Neutrophil (primary cell): ENCODE results near the gene PDE8B.

Experiments used
- H3K27ac ChIP-seq: fragments of 200-600 bp; sonication (generic); 2 replicates; pipeline ENCODE4 v1.5.1; 2016; ENCODE audit warnings: mild to moderate bottlenecking, moderate library complexity
- H3K27me3 ChIP-seq: fragments of 200-600 bp; sonication (generic); 2 replicates; pipeline ENCODE4 v1.6.0; 2016; ENCODE audit warnings: mild to moderate bottlenecking
- H3K36me3 ChIP-seq: fragments of 200-600 bp; sonication (generic); 2 replicates; pipeline ENCODE4 v1.5.1; 2017
- H3K4me1 ChIP-seq, 2 experiments: fragments of 200-600 bp in 1 of 2; sonication (generic) in 1 of 2; 1 replicate in 1 of 2; 2 replicates in 1 of 2; pipeline versions ENCODE4 v1.5.1 to v1.6.1; 2013 to 2016; ENCODE audit warnings: low read depth in 1 of 2, low read length in 1 of 2, mild to moderate bottlenecking in 1 of 2, moderate library complexity in 1 of 2; ENCODE audit not compliant: control insufficient read depth in 1 of 2, insufficient read depth in 1 of 2
- H3K4me3 ChIP-seq, 2 experiments: fragments of 200-600 bp in 1 of 2; sonication (generic) in 1 of 2; 1 replicate in 1 of 2; 2 replicates in 1 of 2; pipeline ENCODE4 v1.5.1; 2013 to 2016; ENCODE audit warnings: low read depth in 1 of 2, low read length in 1 of 2, mild to moderate bottlenecking in 1 of 2, moderate library complexity in 1 of 2
- H3K9me3 ChIP-seq: fragments of 200-600 bp; sonication (generic); 2 replicates; pipeline ENCODE4 v1.5.1; 2016
- CTCF ChIP-seq: fragments of 200-600 bp; sonication (generic); IDR thresholded peaks from 2 replicates; pipeline ENCODE4 v1.5.1; 2016; ENCODE audit warnings: antibody characterized with exemption

PDE8B gene

GRCh38 chr5:77280036-77280435 is 69.6 kb downstream of the PDE8B start:
- H3K27ac ChIP-seq = no peak overlapping the region
- TF ChIP-seq CTCF = no peak
- H3K9me3 ChIP-seq = no peaks in the 10 kb centered on the region
- no peaks in the 10 kb centered on the region for H3K36me3 ChIP-seq
- H3K4me1 ChIP-seq = no peaks in the 10 kb centered on the region
- H3K4me3 ChIP-seq = no peak overlapping the region
- no peaks in the 10 kb centered on the region for H3K27me3 ChIP-seq

- H3K27ac ChIP-seq = no peak overlapping the region
- H3K4me3 ChIP-seq = no peak overlapping the region
- no peak for TF ChIP-seq CTCF
- no peaks in the 10 kb centered on the region for H3K4me1 ChIP-seq
- no peaks in the 10 kb centered on the region for H3K36me3 ChIP-seq
- no peaks in the 10 kb centered on the region for H3K9me3 ChIP-seq
- H3K27me3 ChIP-seq = no peaks in the 10 kb centered on the region
Measured at GRCh38 chr5:77281969-77282336, 71.5 kb downstream of the PDE8B start.

GRCh38 chr5:77282337-77283027 is 72.0 kb downstream of the PDE8B start:
- Histone ChIP-seq H3K36me3 (no peaks in the 10 kb centered on the region), H3K4me1 (no peaks in the 10 kb centered on the region), H3K4me3 (no peak overlapping the region), H3K27me3 (no peaks in the 10 kb centered on the region), H3K9me3 (no peaks in the 10 kb centered on the region), H3K27ac (no peak overlapping the region)
- no peak for TF ChIP-seq CTCF

GRCh38 chr5:77285251-77285841 is 74.9 kb downstream of the PDE8B start:
- Histone ChIP-seq H3K4me1 (no peaks in the 10 kb centered on the region), H3K36me3 (no peaks in the 10 kb centered on the region), H3K27ac (no peak overlapping the region), H3K9me3 (no peaks in the 10 kb centered on the region), H3K4me3 (no peak overlapping the region), H3K27me3 (no peaks in the 10 kb centered on the region)
- no peak for TF ChIP-seq CTCF

- Histone ChIP-seq H3K36me3 (no peaks in the 10 kb centered on the region), H3K27ac (no peak overlapping the region), H3K4me1 (no peaks in the 10 kb centered on the region), H3K9me3 (no peaks in the 10 kb centered on the region), H3K4me3 (no peak overlapping the region), H3K27me3 (no peaks in the 10 kb centered on the region)
- no peak for TF ChIP-seq CTCF
Measured at GRCh38 chr5:77292026-77292757, 81.7 kb downstream of the PDE8B start.
